Urinary bladder (tissue), 4 donors: ENCODE data around the gene AUH. TPM values are rescaled to one million over a fixed set of nuclear protein-coding genes. Genes with fewer than 3 reads are reported as not detected.

Experiments
- DNase-seq: peaks from one replicate; pipeline ENCODE4 v3.0.0-alpha.2; 2015; ENCODE audit errors: extremely low spot score
- H3K27ac ChIP-seq: one replicate; pipeline ENCODE4 v1.5.1; 2013; ENCODE audit warnings: low read depth, mild to moderate bottlenecking, moderate library complexity
- H3K36me3 ChIP-seq: one replicate; pipeline ENCODE4 v1.6.1; 2013; ENCODE audit warnings: mild to moderate bottlenecking, moderate library complexity; ENCODE audit not compliant: insufficient read depth
- H3K4me1 ChIP-seq: one replicate; pipeline ENCODE4 v1.6.1; 2013; ENCODE audit warnings: mild to moderate bottlenecking, moderate library complexity; ENCODE audit not compliant: insufficient read depth
- H3K4me3 ChIP-seq: one replicate; pipeline ENCODE4 v1.5.1; 2013; ENCODE audit warnings: low read depth, low read length
- WGBS: extraction: QIAGEN DNeasy Blood & Tissue Kit; methylation state at CpG from one replicate; pipeline ENCODE4 v1.1.7; 2013; 5-methylcytosine and 5-hydroxymethylcytosine counted together
- polyA plus RNA-seq: library from polyadenylated mRNA; stranded (reverse); fragments of 200-250 nt; gene quantifications from one replicate; pipeline ENCODE4 v1.2.3, GENCODE V29; 2013
- total RNA-seq: library from RNA; depleted of rRNA; stranded (reverse); fragments of >200 nt; gene quantifications from one replicate; pipeline ENCODE4 v1.2.3, GENCODE V29; 2014
- donor health status: healthy with polysubstance abuse.
- donor health status: healthy.

Gene AUH
- total and polyA plus RNA-seq, 2 donors: 14.9 to 34.2 TPM

DNA sequence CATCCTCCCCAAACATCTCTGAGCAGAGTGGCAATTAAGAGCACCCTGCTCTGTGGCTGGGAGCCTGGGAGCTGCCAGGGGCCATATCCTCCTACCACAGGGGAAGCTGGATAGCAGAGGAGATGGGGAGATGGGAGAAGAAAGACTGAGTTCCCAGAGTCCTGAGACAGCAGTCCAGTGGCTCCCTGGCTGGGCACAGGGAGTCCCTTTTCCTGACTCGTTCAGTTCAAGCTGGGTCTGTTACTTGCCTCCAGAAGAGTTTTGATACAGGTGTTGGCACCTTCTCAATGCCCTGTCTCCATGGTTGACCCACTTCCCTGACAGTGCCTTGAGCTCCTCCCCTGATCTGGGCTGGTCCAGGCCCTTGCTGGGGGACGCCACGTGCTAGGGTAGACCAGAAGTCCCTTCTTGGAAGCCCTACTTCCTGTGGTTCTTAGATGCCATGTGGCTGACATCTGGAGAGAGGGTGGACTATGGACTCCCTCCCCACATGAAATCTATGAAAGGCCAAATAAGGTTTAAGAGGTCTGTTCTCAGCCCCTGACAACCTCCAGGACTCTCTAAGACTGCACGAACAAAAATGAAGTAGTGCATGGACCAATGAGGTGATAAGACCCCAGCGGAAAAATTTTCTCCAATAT lies 166.2 kb downstream of the AUH start:
- DNase-seq: no peak
- 97% methylated on average over 5 of the region's 5 CpGs for WGBS
- Histone ChIP-seq H3K27ac (peak overlapping the region; percentile 59), H3K4me1 (peaks cover 2% of the 10 kb centered on the region), H3K36me3 (no peaks in the 10 kb centered on the region), H3K4me3 (no peak overlapping the region)

DNA sequence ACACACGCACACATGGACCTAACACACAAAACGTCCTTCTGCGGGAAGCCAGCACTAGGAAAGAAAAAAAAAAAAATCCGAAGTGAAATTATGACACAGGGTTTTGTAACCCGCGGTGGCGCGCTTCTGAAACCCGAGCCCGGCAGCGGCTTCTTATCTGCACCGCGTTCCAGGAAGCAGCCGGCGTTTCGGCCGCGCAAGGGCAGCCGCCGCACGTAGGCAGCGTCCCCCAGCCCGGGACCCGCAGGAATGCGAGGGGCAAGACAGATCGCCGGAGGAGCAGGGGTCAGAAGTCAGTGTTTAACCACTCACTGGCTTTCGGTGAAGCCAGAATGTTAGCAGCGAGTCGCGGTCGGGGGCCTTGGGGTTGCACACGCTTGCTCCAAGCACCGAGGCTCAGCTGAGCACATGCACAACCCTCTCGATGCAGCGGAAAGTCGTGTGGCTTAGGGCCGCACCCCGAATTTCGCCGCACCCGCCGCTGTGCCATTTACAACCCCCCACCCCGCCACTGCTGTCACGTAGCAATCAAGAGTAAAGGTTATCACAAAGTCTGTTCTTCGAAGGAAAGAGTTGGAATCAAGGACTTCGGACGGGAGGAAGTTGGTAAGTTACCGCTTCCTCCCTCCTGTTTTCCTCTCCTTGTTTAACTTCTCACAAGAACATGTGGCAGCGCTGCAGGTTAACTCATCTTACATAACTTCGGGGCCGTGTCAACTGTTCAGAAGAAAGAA lies 167.9 kb downstream of the AUH start:
- H3K27ac ChIP-seq: peak overlapping the region; percentile 100
- H3K4me1 ChIP-seq: peaks cover 2% of the 10 kb centered on the region
- no peaks in the 10 kb centered on the region for H3K36me3 ChIP-seq
- peak overlapping the region; percentile 36 for H3K4me3 ChIP-seq
- 12% methylated on average over 52 of the region's 52 CpGs for WGBS
- DNase-seq: peak; percentile 62

DNA sequence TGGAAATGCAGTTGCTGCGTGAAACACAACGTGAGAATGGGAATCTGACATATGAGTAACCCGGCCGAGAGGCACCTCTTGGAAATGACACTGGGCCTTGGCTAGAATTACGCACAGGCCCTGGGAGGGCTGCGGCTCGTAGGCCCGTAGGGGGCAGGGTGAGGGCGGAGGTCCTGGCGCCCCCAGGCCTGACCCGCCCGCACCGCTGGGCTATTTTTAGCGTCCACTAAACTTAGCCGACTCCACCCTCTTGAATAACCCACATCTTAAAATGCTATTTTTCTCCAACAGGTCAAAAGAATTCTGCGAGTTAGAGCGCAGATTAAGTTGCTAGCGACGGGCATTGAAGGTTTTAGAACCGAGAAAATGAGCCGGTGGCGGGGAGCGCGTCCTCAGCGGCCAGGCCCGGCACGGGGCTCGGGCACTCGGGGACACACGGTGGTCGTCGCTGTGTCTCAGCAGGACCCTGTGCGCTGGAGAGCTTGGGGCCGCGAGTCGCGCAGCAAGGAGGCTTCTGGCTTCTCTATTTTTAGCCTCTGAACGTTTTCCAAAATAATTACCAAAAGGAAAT lies 168.5 kb downstream of the AUH start:
- no peaks in the 10 kb centered on the region for H3K36me3 ChIP-seq
- peaks cover 2% of the 10 kb centered on the region for H3K4me1 ChIP-seq
- DNase-seq: peak; percentile 58
- peak overlapping the region; percentile 36 for H3K4me3 ChIP-seq
- H3K27ac ChIP-seq: peak overlapping the region; percentile 100
- under 1% methylated on average over 38 of the region's 38 CpGs for WGBS

DNA sequence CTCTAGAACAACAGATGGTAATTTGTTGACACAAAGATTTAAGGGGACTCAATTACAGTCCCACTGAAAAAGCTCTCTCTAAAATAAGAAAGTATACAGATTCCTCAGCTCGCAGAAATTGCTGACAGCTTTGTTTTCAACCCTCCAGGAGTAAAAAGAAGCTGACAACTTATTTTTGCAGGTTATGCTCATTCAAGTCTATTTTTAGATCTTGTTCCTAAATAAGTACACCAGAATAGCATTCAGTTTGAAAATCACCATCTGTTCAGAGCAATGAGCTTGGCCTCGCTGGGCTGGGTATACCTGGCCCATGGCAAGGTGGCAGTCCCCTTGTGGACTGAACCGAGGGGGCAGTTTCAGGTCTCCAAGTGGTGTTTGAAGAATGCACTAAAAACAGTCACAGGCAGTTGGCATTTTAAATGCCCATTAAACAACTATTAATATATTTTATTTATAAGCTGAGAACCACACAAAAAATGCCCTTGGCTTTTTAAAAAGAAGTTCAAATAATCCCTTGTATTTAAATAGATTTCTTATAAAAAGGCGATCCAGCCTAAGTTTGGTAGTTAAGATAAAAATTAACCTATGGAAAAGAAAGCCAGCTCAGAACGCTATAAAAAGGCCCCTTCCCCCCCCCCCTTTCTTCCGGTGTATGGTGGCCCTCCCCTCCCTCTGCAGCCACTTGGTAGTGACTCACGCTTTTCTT lies 169.2 kb downstream of the AUH start:
- WGBS: 16% methylated on average over 7 of the region's 7 CpGs
- H3K36me3 ChIP-seq: no peaks in the 10 kb centered on the region
- no peak for DNase-seq
- peak overlapping the region; percentile 100 for H3K27ac ChIP-seq
- peaks cover 2% of the 10 kb centered on the region for H3K4me1 ChIP-seq
- H3K4me3 ChIP-seq: no peak overlapping the region

DNA sequence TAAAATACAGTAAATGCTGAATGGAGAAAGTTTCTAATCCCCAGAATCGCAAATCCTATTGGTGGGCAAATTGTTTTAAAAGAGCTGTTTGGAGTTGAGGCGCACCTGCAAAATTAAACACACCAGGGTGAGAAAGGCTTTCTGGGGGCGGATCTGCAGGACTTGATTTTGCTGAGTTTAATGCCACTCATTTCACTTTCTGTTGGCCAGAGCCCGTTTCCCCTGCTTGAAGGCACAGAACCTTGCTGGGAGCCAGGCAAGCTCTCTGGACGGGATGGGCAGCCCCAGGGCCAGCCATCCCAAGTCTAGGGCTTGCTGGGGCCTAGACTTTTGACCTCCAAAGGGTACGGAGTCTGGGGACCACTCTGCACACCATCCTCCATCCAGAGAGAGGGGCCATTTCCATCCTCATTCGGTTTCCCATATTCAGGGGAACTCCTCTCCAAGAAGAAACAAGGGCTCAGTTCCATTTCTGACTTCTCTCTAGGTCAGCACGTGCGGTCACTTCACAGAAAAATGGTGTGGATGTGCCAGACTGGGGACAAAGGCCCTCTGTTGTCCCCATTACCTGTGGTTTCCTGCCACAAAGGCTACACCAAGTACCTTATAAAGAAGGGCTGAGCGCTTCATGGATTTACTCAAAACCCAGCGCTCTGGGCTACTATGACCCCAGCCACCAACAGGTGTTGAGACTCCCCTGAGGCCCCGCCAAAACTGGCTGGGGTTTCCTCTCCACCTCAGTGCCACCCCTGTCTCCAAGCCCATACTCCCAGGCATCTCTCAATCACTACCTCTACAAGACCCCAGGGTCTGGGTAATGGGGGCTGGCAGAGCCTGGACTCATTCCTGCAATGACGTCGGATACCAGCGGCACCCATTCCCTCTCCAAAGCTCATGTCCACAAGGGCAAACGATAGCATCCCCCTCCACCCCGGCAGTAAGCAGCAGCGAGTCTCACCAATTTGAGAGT lies 170.0 kb downstream of the AUH start:
- 82% methylated on average over 18 of the region's 18 CpGs for WGBS
- Histone ChIP-seq H3K27ac (peak overlapping the region; percentile 14), H3K4me1 (peaks cover 2% of the 10 kb centered on the region), H3K4me3 (no peak overlapping the region), H3K36me3 (no peaks in the 10 kb centered on the region)
- DNase-seq: no peak

DNA sequence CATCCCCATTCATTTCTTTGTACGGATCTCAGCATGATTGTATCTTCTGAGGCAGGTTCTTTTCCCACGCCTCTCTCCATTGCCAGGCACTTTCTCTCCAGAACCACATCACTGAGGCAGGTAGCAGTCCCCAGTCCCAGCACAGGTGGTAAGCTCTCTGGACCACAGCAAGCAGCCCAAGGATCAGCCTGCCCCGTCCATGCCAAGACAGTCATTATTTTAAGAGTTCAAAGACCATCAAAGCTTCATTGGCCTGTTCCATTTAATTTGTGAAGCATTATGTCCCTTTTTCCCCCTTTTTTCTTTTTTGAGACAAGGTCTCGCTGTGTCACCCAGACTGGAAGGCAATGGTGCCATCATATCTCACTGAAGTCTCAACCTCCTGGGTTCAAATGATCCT lies 171.7 kb downstream of the AUH start:
- Histone ChIP-seq H3K4me3 (no peak overlapping the region), H3K4me1 (peaks cover 2% of the 10 kb centered on the region), H3K36me3 (no peaks in the 10 kb centered on the region), H3K27ac (no peak overlapping the region)
- no peak for DNase-seq
- 96% methylated on average over 4 of the region's 4 CpGs for WGBS

DNA sequence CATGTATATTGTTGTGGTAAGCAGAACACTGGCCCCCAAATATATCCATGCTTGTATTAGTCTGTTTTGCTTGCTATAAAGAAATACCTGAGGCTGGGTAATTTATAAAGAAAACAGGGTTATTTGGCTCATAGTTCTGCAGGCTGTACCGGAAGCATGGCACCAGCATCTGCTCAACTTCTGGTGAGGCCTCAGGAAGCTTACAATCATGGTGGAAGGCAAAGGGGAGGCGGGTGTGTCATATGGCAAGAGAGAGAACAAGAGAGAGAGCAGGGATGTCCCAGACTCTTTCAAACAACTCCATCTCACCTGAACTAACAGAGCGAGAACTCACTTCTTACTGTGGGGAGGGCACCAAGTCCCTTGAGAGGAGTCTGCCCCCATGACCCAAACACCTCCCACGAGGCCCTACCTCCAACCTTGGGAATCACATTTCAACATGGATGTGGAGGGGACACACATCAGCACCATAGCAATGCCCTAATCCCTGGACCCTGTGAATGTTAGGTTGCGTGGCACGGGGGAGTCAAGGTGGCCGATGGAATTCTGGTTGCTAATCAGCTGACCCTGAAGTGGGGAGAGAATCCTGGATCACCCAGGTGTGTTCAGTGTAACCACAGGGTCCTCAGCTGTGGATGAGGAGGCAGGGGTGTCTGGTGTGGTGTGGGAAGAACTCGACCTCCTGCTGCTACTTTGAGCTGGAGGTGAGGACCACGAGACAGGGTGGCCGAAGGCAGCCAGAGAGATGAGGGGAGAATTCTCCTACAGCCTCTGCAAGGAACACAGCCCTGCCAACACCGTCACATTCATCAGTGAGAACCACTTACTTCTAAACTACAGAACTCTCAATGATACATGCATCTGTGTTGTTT lies 172.8 kb downstream of the AUH start:
- no peak overlapping the region for H3K4me3 ChIP-seq
- H3K36me3 ChIP-seq: no peaks in the 10 kb centered on the region
- no peak for DNase-seq
- no peak overlapping the region for H3K27ac ChIP-seq
- peaks cover 1% of the 10 kb centered on the region for H3K4me1 ChIP-seq
- WGBS: 94% methylated on average over 11 of the region's 11 CpGs

DNA sequence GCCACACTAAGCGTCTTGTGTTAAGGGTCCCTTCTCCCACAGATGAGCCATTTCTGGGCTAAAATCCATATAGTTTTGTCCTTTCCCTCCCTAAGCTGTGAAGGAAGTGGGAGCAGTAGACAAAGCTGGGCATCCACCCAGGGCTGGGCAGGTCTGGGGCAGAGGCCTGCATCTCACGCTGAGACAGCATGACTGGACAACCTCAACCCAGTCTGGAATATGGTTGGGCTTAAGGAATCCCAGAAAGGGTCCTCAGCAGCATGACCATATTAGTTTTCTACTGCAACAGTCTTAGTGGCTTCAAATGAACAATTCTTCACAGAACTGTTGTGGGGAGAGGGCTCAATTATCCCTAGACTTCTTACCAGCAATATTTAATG lies 173.8 kb downstream of the AUH start:
- no peak overlapping the region for H3K4me3 ChIP-seq
- 52% methylated on average over 2 of the region's 2 CpGs for WGBS
- H3K36me3 ChIP-seq: no peaks in the 10 kb centered on the region
- peaks cover 1% of the 10 kb centered on the region for H3K4me1 ChIP-seq
- DNase-seq: no peak
- no peak overlapping the region for H3K27ac ChIP-seq

DNA sequence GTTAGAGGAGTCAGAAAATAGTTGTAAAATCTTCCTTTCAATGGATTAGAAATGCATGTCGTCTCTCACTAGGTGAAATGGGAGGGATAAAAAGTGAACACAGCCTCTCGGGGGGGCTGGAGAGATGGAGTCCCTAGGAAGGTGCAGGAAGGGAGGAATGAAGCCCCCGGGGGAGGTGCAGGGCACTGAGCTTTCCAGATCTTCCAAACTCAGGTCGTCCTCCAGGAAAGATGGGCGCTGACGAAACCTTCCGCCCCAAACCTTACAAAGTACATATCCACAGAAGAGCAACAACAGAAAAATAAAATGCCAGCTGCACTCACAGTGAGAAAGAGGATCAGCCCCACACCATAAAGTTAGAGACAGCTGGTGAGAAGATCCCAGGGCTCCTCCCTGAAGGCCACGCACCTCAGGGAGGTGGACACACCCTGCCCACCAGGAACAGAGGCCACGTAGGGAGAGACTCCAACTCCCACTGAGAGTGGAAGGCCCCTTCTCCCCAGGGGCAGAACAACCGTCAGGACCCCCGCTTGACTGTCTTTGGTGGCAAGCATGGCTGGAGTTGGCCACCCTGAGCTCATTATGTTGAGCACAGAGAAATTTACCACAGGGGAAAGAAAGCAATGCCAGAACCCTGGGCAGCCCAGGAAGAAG lies 174.3 kb downstream of the AUH start:
- WGBS: 93% methylated on average over 11 of the region's 11 CpGs
- H3K36me3 ChIP-seq: no peaks in the 10 kb centered on the region
- no peak for DNase-seq
- H3K4me3 ChIP-seq: no peak overlapping the region
- H3K27ac ChIP-seq: no peak overlapping the region
- H3K4me1 ChIP-seq: peaks cover under 1% of the 10 kb centered on the region

DNA sequence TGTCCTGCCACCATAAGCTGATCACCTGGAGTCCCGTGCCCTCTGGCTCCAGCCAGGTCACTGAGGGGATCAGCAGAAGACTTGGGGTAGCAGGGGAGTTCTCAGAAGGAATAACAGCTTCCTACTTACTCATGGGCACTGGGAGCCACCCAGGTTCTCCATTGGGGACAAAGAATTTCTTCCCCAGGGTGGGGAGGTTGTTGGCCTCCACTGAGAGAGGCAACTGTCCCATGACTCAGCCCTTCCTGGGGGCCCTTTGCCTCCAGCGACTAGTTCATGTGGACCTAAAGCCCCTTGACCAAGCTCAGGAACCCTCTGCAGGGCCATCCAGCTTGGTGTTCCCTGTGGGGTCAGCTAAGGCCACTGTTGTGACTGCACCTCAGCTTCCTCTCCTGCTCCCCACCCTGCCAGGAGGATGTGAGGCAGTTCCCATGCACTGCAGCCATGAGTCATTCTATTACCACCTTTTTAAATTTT lies 175.0 kb downstream of the AUH start:
- DNase-seq: no peak
- Histone ChIP-seq H3K27ac (no peak overlapping the region), H3K4me1 (no peaks in the 10 kb centered on the region), H3K4me3 (no peak overlapping the region), H3K36me3 (no peaks in the 10 kb centered on the region)
- whole genome bisulfite sequencing: 94% methylated on average over 2 of the region's 2 CpGs

DNA sequence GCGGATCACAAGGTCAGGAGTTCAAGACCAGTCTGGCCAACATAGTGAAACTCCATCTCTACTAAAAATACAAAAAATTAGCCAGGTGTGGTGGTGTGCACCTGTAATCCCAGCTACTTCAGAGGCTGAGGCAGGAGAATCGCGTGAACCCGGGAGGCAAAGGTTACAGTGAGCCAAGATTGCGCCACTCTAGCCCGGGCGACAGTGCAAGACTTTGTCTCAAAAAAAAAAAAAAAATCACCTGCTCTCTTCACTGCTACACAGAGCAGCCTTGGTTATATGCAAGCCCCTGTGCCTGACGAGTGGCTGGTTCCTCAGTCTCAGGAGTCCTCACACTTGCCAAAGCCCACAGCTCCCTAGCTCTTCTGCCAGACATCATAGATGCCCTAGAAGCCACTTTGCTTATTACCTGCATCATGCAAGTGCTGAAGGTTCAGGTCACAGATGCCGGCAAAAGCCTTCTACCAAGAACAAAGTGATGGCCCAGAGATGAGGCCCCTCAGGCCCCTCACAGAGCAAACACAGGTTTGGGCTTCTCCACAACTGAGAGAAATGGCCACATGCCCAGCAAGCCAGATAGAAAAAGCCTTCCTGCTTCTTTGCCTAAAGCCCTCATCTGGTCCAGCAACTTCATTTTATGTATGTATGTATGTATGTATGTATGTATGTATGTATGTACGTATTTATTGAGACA lies 176.4 kb downstream of the AUH start:
- no peak overlapping the region for H3K27ac ChIP-seq
- DNase-seq: no peak
- H3K4me3 ChIP-seq: no peak overlapping the region
- no peaks in the 10 kb centered on the region for H3K36me3 ChIP-seq
- 94% methylated on average over 10 of the region's 10 CpGs for WGBS
- no peaks in the 10 kb centered on the region for H3K4me1 ChIP-seq
